K562 (cell line): ENCODE data around the gene FAM227A. TPM values are rescaled to one million over a fixed set of nuclear protein-coding genes. Genes with fewer than 3 reads are reported as not detected.
A peak's percentile ranks its signal among the peaks of the same experiment; 100 is the strongest.

Experiments
- ARID3B ChIP-seq: fragments of 250-450 bp; sonication (Bioruptor Pico); IDR thresholded peaks from 2 replicates; pipeline ENCODE4 v1.4.0; 2020; ENCODE audit warnings: borderline replicate concordance
- FOXK1 ChIP-seq: sonication (generic); formaldehyde crosslinking; IDR thresholded peaks from 2 replicates; pipeline ENCODE4 v1.8.0; 2022; ENCODE audit warnings: missing genetic modification reagents, mild to moderate bottlenecking, borderline replicate concordance
- FOXM1 ChIP-seq, 2 experiments: fragments of 450-650 bp in 1 of 2; sonication (generic) in 1 of 2; formaldehyde crosslinking in 1 of 2; IDR thresholded peaks; 2 replicates each; pipeline versions ENCODE4 v1.6.1 to v1.9.0; 2017 to 2022; ENCODE audit warnings: low read depth in 2 of 2, mild to moderate bottlenecking in 2 of 2, missing genetic modification reagents in 1 of 2, moderate library complexity in 1 of 2
- IFI16 ChIP-seq: fragments of 250-450 bp; sonication (Bioruptor Pico); IDR thresholded peaks from 2 replicates; pipeline ENCODE4 v2.1.2; 2022; ENCODE audit warnings: mild to moderate bottlenecking, inconsistent platforms
- RHOXF2B ChIP-seq: fragments of 250-450 bp; sonication (Bioruptor Pico); conservative IDR thresholded peaks from 2 replicates; pipeline ENCODE4 v1.5.1; 2021
- SP2 ChIP-seq: IDR thresholded peaks from 2 replicates; pipeline ENCODE4 v1.6.1; 2011; ENCODE audit warnings: mild to moderate bottlenecking, low read depth, low read length, moderate library complexity; ENCODE audit not compliant: poor library complexity, severe bottlenecking; ENCODE audit errors: extremely low read depth
- TAF7 ChIP-seq: fragments of 450-650 bp; IDR thresholded peaks from 2 replicates; pipeline ENCODE4 v1.6.1; 2016; ENCODE audit warnings: missing genetic modification characterization, missing compliant biosample characterization
- ZFP1 ChIP-seq: fragments of 450-650 bp; formaldehyde crosslinking; IDR thresholded peaks from 2 replicates; pipeline ENCODE4 v1.4.0; 2020; ENCODE audit warnings: mild to moderate bottlenecking, mixed read lengths
- polyA plus RNA-seq, 8 experiments: library from polyadenylated mRNA; depleted of rRNA in 4 of 8; stranded (reverse) in 5 of 8; unstranded in 3 of 8; fragments of >200 nt; fragmentation: Nextera tagmentation in 2 of 8; fragmentation: Illumina TruSeq in 1 of 8; extraction: Ambion mirVana in 2 of 8; extraction: Trizol in 1 of 8; gene quantifications; 2 replicates each; pipeline versions ENCODE4 v1.2.1 to v1.2.3, GENCODE V29; 2011 to 2014; ENCODE audit warnings: inconsistent platforms in 1 of 8, missing spikeins in 1 of 8
- total RNA-seq, 7 experiments: library from RNA; depleted of rRNA in 6 of 7; stranded (reverse); fragments of >200 nt in 6 of 7; fragmentation: Illumina TruSeq in 2 of 7; extraction: Trizol in 2 of 7; gene quantifications; 2 replicates each; pipeline versions ENCODE4 v1.2.1 to v1.2.3, GENCODE V29; 2011 to 2021; ENCODE audit warnings: low replicate concordance in 1 of 7

Gene FAM227A
- total and polyA plus RNA-seq, 9 of the 15 experiments (the other 6 are each of a cell fraction or from before 2014, with no cell fraction given), result 0.10 to 2.2 (median 0.83) TPM

- TF ChIP-seq FOXK1 (0 out of 2 replicates have a peak, but pooled peaks have one; percentile 69), IFI16 (no peak), FOXM1 (IDR thresholded peaks at IDR 0.05; ENCODE audit: low read depth) (0 out of 2 replicates have a peak, but pooled peaks have one; percentile 7), FOXM1 (CRISPR knock-in tag; IDR thresholded peaks at IDR 0.05; ENCODE audit: low read depth) (no peak), ARID3B (CRISPR knock-in tag) (no peak), TAF7 (tag) (no peak), SP2 (peak; percentile 70), ZFP1 (CRISPR knock-in tag) (no peak), RHOXF2B (CRISPR knock-in tag) (no peak)
These were observed 49.3 kb upstream of the FAM227A start, which contains the start of gene GTPBP1 (continued) for GRCh38 chr22:38705235-38706100.
